Gastrocnemius medialis (tissue), 4 donors: ENCODE data around the gene PCDHGA7.

Source experiments
- CTCF ChIP-seq, 5 experiments: fragments of 450-650 bp in 3 of 5; fragments of 200-600 bp in 2 of 5; sonication (generic) in 2 of 5; IDR thresholded peaks in 4 of 5; conservative IDR thresholded peaks in 1 of 5; 1 replicate in 4 of 5; 2 replicates in 1 of 5; pipeline ENCODE4 v1.5.1; 2016 to 2019; ENCODE audit warnings: antibody characterized with exemption in 5 of 5, mild to moderate bottlenecking in 3 of 5, moderate library complexity in 3 of 5
- POLR2A ChIP-seq, 2 donors: fragments of 450-650 bp; IDR thresholded peaks; one replicate each; pipeline ENCODE4 v1.6.1; 2017; ENCODE audit warnings: antibody characterized with exemption in 2 of 2, mild to moderate bottlenecking in 2 of 2, moderate library complexity in 2 of 2

- TF ChIP-seq CTCF (IDR thresholded peaks at IDR 0.05 in 4 of 5, conservative IDR thresholded peaks at IDR 0.05 in 1 of 5) (peak; percentile 40 to 64 (median 60)), POLR2A (IDR thresholded peaks at IDR 0.05) (no peak)
Measured at GRCh38 chr5:141338538-141339306, 43.8 kb upstream of the PCDHGA7 start, which contains the start of gene PCDHGA2.
